ENCODE results near the gene SLC10A3.

- TF ChIP-seq CTCF (IDR thresholded peaks at IDR 0.05) (no peak), POLR2A (IDR thresholded peaks at IDR 0.05) (no peak)
Measured at GRCh38 chrX:154460326-154460725, 30.1 kb downstream of the SLC10A3 start.

Data from testis (tissue), 2 donors.